ENCODE measurements around the gene CPNE5. TPM values are rescaled to one million over a fixed set of nuclear protein-coding genes. Genes with fewer than 3 reads are reported as not detected.

CPNE5 gene
- total RNA-seq, 6 experiments from 2014 or later: 0.12 to 0.84 (median 0.23) TPM

- intact Hi-C loops (cut with DNase I): no loop called here
- DNase-seq (no peak), ATAC-seq (no peak)
- H3K9me3 ChIP-seq: no peaks in the 10 kb centered on the region
- no peak overlapping the region for H3K4me3 ChIP-seq
- no peaks in the 10 kb centered on the region for H3K27me3 ChIP-seq
- WGBS (ENCODE audit: insufficient coverage, low coverage, low lambda C conversion rate, missing lambda C conversion rate): 75% methylated on average over 6 of the region's 8 CpGs
- H3K27ac ChIP-seq: peak overlapping the region in 1 of 3 donors; percentile 67
- H3K4me1 ChIP-seq: peaks cover 0 to 9% (median 0%) of the 10 kb centered on the region in 4 donors
- H3K36me3 ChIP-seq: no peaks in the 10 kb centered on the region
- no peak for TF ChIP-seq POLR2A (IDR thresholded peaks at IDR 0.05)
These were observed 13.2 kb downstream of the CPNE5 start for GRCh38 chr6:36825994-36826393.

GRCh38 chr6:36825452-36825851, 13.8 kb downstream of the CPNE5 start:
- H3K27ac ChIP-seq: no peak overlapping the region
- TF ChIP-seq POLR2A (IDR thresholded peaks at IDR 0.05): no peak
- TF ChIP-seq CTCF (IDR thresholded peaks at IDR 0.05): no peak
- no peaks in the 10 kb centered on the region for H3K9me3 ChIP-seq
- peaks cover 0 to 7% (median 0%) of the 10 kb centered on the region in 4 donors for H3K4me1 ChIP-seq
- H3K27me3 ChIP-seq: no peaks in the 10 kb centered on the region
- no peaks in the 10 kb centered on the region for H3K36me3 ChIP-seq
- H3K4me3 ChIP-seq: no peak overlapping the region
- DNase-seq: no peak
- intact Hi-C loops (cut with DNase I): no loop called here
- no peak for ATAC-seq
- WGBS (ENCODE audit: insufficient coverage, low coverage, low lambda C conversion rate, missing lambda C conversion rate): 85% methylated on average over 6 of the region's 6 CpGs

GRCh38 chr6:36824253-36824652, 15.0 kb downstream of the CPNE5 start:
- 84% methylated on average over 7 of the region's 7 CpGs for WGBS (ENCODE audit: insufficient coverage, low coverage, low lambda C conversion rate, missing lambda C conversion rate)
- ATAC-seq (peak in 2 of 4 donors; percentile 9), DNase-seq (no peak)
- Histone ChIP-seq H3K27me3 (no peaks in the 10 kb centered on the region), H3K4me3 (no peak overlapping the region), H3K4me1 (no peaks in the 10 kb centered on the region), H3K36me3 (no peaks in the 10 kb centered on the region), H3K9me3 (no peaks in the 10 kb centered on the region), H3K27ac (peak overlapping the region in 1 of 3 donors; percentile 47)
- TF ChIP-seq CTCF (IDR thresholded peaks at IDR 0.05) (no peak), POLR2A (IDR thresholded peaks at IDR 0.05) (no peak)
- intact Hi-C loops (cut with DNase I): no loop called here

- TF ChIP-seq CTCF (IDR thresholded peaks at IDR 0.05): no peak
- TF ChIP-seq POLR2A (IDR thresholded peaks at IDR 0.05): no peak
- peak overlapping the region in 1 of 3 donors; percentile 47 for H3K27ac ChIP-seq
- 66% methylated on average over 7 of the region's 12 CpGs for WGBS (ENCODE audit: insufficient coverage, low coverage, low lambda C conversion rate, missing lambda C conversion rate)
These were observed 15.7 kb downstream of the CPNE5 start for GRCh38 chr6:36823421-36824096.

GRCh38 chr6:36822506-36823269, 16.6 kb downstream of the CPNE5 start:
- H3K4me3 ChIP-seq: no peak overlapping the region
- no peaks in the 10 kb centered on the region for H3K36me3 ChIP-seq
- DNase-seq: no peak
- TF ChIP-seq POLR2A (IDR thresholded peaks at IDR 0.05) (no peak), CTCF (IDR thresholded peaks at IDR 0.05) (no peak)
- intact Hi-C loops (cut with DNase I): no loop called here
- ATAC-seq: peak in 1 of 4 donors; percentile 16
- 90% methylated on average over 13 of the region's 19 CpGs for WGBS (ENCODE audit: insufficient coverage, low coverage, low lambda C conversion rate, missing lambda C conversion rate)
- no peak overlapping the region for H3K27ac ChIP-seq
- no peaks in the 10 kb centered on the region for H3K27me3 ChIP-seq
- no peaks in the 10 kb centered on the region for H3K4me1 ChIP-seq
- H3K9me3 ChIP-seq: no peaks in the 10 kb centered on the region

More at GRCh38 chr6:36823421-36824096, 15.7 kb downstream of the CPNE5 start:
- intact Hi-C loops (cut with DNase I): no loop called here
- Histone ChIP-seq H3K4me1 (no peaks in the 10 kb centered on the region), H3K27me3 (no peaks in the 10 kb centered on the region), H3K36me3 (no peaks in the 10 kb centered on the region), H3K4me3 (no peak overlapping the region), H3K9me3 (no peaks in the 10 kb centered on the region)
- no peak for DNase-seq
- ATAC-seq: no peak
